HG02870 (cell line): ENCODE results near the gene PPP1CB.
A peak's percentile ranks its signal among the peaks of the same experiment; 100 is the strongest.
"Not testable (repeated sequence)": the region's sequence is repeated elsewhere in the genome, so short reads cannot be mapped to it uniquely, and the experiment has no call there.

ENCODE experiments used
- ATAC-seq: cut with Tn5 transposase; IDR thresholded peaks from one replicate; pipeline ENCODE4 v1.9.1; 2021; ENCODE audit warnings: mild to moderate bottlenecking, moderate library complexity; ENCODE audit not compliant: unreplicated experiment

Gene PPP1CB

GRCh38 chr2:28772351-28772750 lies 20.7 kb downstream of the PPP1CB start:
- ATAC-seq, result no peak

GRCh38 chr2:28776471-28776870 lies 24.8 kb downstream of the PPP1CB start:
- ATAC-seq, result no peak

GRCh38 chr2:28778392-28778791 lies 26.8 kb downstream of the PPP1CB start:
- no peak for ATAC-seq

GRCh38 chr2:28779001-28779400 lies 27.4 kb downstream of the PPP1CB start:
- ATAC-seq, result no peak

GRCh38 chr2:28780496-28780895 lies 28.9 kb downstream of the PPP1CB start:
- no peak for ATAC-seq

GRCh38 chr2:28782423-28782822 lies 30.8 kb downstream of the PPP1CB start:
- no peak for ATAC-seq

GRCh38 chr2:28784570-28784969 lies 32.9 kb downstream of the PPP1CB start:
- ATAC-seq, result not testable (repeated sequence)

- no peak for ATAC-seq
Measured at GRCh38 chr2:28796620-28797019, 45.0 kb downstream of the PPP1CB start.

GRCh38 chr2:28801726-28802125 lies 50.1 kb downstream of the PPP1CB start:
- ATAC-seq, result no peak

- no peak for ATAC-seq
Measured at GRCh38 chr2:28802975-28803429, 51.4 kb downstream of the PPP1CB start.

GRCh38 chr2:28809927-28810326 lies 58.3 kb downstream of the PPP1CB start:
- ATAC-seq, result no peak

GRCh38 chr2:28810384-28811285 lies 59.0 kb downstream of the PPP1CB start, which contains the start of gene SPDYA:
Gene SPDYA (plus strand): TSS chr2:28810834. CDS start chr2:28816015, 5,181 bp downstream.
- peak; percentile 68 for ATAC-seq

GRCh38 chr2:28818053-28818452 lies 66.4 kb downstream of the PPP1CB start:
- ATAC-seq, result no peak

GRCh38 chr2:28821295-28821958 lies 69.8 kb downstream of the PPP1CB start:
- ATAC-seq, result no peak

GRCh38 chr2:28822036-28822435 lies 70.4 kb downstream of the PPP1CB start:
- no peak for ATAC-seq

GRCh38 chr2:28824207-28824606 lies 72.6 kb downstream of the PPP1CB start:
- no peak for ATAC-seq

GRCh38 chr2:28824870-28825269 lies 73.2 kb downstream of the PPP1CB start:
- ATAC-seq, result no peak

GRCh38 chr2:28828382-28828781 lies 76.8 kb downstream of the PPP1CB start:
- ATAC-seq, result no peak

GRCh38 chr2:28833740-28834470 lies 82.3 kb downstream of the PPP1CB start:
- no peak for ATAC-seq

- no peak for ATAC-seq
Measured at GRCh38 chr2:28835781-28836180, 84.2 kb downstream of the PPP1CB start.

GRCh38 chr2:28838971-28839370 lies 87.3 kb downstream of the PPP1CB start:
- no peak for ATAC-seq
